ENCODE results near the gene GATA2.

GATA2 gene

GRCh38 chr3:128501431-128501830 is 8.4 kb upstream of the GATA2 start:
- DNase-seq: no peak

- no peak for DNase-seq
Observed at GRCh38 chr3:128500556-128500955, 7.6 kb upstream of the GATA2 start.

- DNase-seq: no peak
Observed at GRCh38 chr3:128499724-128500275, 6.8 kb upstream of the GATA2 start.

DNA sequence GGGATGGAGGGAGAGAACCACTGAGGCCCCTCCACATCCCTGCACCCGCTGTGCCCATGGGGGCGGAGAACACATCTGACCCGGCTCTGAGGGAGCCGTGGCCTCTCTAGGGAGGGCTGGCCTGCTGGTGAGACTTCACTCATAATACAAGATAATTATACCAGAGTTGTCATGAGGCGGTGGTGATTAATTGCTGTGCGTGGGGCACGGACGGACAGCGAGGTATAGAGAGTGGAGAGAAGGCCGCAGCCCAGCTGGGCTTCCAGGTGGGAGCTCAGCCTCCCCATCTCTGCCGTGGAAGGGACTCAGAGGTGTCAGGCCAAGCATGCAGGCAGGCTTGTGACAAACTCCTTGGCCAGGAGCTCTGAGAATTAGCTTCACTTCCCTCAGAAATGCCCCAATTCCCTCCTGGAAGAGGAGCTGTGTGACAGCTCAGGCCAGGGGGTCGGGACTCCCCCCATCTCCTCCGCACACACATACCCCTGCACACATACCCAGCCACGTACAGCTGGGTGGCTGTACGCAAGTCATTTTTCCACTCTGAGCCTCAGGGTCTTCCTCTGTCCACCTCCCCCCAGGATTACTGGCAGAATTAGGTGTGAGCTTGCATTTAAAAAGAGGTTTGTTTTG is 6.0 kb upstream of the GATA2 start:
- no peak for DNase-seq

DNA sequence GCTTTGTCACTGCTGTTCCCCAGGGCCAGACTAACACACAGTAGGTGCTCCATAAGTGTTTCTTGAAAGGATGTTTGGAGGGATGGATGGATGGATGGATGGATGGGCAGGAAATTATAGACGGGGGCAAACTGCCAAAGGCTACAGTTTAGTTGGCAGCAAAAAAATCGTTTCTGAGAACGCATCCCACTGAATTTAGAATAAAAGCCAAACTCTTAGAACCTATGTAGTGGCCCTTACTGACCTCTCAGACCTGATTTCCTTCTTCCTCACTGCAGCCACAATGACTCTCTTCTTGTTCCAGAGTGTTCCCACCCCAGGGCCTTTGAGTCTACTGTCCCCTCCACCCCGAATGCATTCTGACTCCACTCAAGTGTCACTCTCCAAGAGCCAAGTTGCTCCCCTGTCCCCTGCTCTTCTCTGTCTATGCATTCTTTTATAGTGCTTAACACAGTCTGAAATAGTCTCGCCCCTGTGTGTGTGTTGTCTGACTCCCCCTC is 5.2 kb upstream of the GATA2 start:
- no peak for DNase-seq

DNA sequence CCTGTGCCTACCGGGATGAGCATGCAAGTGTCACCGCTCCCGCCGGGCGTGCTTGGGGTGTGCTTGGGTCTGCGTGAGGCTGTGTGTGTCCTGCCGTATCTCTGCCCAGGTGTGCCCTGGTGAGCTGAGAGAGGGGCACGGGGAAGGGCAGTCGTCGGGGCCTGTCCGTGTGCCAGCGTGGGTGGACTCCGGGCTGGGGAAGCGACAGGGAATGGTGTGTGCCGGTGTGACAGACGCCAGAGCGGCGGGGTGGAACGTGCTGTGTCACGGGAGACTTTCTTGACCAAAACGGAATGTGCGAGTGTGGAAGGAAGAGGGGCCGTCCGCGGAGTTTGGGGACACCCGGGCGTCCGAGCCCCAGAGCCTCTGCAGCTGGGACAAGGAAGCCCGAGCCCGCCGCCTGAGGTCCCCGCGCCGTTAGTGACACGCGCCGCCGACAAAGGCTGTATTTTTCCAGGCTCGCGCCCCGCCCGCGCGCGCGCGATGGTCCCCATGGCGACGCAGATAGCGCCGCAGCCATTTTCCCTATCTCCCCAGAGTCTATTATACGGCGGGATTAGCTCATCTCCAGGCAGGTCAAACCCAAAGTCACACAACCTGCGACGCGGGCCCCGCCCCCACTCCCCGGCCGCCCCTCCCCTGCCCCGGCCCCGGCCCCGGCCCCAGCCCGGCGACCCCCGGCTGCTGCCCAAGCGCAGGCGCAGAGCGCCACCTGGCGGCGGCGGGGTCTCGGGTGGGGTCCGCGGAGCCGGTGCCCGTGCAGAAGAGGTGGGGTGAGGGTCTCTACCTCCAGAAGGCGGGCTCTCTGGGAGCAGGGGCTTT is 4.5 kb upstream of the GATA2 start:
- peak; percentile 58 for DNase-seq

DNA sequence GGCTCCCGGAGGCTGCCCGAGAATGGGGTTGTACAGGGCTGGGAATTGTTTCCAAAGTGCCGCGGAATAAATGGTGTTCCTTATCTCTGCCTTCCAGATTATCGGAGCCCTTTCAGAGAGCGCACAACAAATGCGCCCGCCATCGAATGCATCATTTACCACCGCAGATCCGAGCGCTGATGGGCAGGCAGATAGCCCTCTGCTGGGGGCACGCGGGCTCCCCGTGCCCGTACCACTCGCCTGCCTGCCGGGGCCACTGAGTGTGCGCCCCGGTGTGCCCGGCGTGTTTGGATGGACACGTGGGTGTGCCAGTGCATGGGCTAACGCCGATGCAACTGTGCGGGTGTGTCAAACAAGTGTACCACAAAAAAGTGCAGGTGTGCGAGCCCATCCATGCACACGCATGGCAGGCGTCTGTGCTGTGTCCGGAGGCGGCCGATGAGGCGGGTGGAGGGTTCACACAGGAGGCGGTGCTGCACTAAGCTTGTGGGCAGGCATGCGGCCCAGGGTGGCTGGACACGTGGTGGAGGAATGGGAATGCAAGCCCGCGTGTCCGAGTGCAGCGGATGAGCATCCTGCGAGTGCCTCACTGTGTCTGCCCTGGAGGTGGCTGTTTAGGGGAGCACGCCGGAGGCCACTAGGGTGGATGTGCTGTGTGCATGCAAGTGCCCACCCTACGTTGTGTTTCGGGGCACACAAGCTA is 3.8 kb upstream of the GATA2 start:
- no peak for DNase-seq

- DNase-seq: no peak
Observed at GRCh38 chr3:128496019-128496601, 3.1 kb upstream of the GATA2 start.

DNA sequence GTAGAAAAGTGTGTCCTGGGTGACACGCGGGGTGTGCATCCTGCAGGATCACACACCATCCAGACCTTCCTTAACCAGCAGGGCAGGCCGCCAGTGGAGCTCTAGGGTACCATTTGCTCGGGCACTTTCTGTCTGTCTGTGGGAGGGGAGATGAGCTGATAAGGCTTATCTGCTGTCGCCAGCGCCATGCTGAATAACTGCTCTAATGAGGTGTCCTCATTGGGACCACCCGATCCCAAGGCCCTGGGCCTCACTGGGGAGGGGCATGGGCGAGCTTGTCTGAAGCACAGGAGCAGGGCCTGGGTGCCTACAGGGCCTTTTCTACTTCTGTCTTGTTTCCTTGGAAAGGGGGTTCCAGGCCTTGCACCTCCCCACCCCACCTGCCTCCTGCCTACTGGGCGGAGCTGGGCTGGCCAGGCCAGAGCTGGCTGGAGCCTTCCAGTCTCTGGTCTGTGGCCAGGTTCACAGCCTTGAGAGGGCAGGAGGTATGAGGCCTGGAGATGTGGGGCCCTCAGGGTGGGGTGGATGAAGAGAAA is 2.5 kb upstream of the GATA2 start:
- no peak for DNase-seq

DNA sequence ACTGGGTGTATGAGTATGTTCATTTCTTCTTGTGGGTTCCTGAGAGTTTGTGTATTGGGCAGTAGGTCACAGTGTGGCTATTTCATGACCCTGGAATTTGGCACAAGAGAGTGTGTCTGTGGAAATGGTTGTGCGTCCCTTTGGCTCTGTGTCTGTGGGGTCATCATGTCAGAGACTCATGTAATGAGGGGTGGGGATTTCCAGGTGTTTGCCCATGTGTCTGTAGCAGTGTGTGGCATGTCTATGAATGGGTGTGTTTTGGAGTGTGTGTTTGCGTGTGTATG is 1.3 kb upstream of the GATA2 start:
- no peak for DNase-seq

DNA sequence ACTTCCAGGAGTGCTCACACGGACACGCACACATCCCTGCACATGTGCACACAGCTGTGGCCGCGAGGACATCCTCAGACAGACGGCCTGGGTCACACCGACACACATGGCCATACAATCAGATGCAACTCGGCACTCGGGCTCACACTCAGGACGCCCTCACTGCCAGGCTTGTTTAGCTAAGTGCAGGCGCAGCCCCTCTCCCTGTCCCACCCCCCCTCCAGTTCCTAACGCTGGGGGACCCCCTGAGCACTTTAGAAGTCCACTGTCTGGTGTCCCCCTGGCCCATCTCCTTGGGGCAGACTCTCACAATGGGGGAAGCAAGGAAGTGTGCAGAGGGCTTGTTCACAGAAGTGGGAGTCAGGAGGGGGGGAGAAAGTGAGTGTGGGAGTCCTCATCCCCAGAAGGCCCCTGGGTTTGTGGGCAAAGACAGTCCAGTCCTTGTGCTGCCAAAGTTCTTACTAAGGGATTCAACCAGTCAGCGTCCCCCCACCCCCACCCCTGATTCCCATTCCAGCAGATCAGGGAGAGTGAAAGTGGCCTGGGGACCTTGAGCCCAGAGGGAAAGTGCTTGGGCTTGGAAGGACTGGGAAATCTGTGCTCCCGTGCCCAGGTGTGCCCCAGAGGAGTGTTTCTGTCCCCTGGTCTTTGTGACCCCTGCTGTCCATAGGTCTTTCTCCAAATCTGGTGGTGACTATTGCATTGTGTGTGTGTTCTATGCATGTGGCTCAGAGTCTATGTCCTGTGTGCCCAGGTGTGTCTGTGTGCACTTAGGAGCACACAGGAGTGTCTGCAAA is 767 bp upstream of the GATA2 start:
- no peak for DNase-seq

- no peak for DNase-seq
Observed at GRCh38 chr3:128491941-128492670, 895 bp downstream of the GATA2 start.

- no peak for DNase-seq
Observed at GRCh38 chr3:128491691-128491940, 1.4 kb downstream of the GATA2 start.

- DNase-seq: no peak
Observed at GRCh38 chr3:128490915-128491690, 1.9 kb downstream of the GATA2 start.

DNA sequence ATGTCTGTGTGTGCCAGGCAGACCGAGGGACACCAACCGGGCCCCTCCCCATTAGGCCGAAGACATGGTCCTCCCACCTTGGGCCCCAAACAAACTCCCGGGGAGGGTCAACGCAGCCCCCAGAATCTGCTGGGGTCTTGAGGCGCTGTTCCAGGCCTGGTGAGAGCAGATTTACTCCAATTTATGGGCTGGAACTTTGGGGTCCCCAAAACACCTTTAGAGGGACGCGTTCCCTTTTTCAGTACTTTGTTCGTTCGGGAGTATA is 2.4 kb downstream of the GATA2 start:
- no peak for DNase-seq

DNA sequence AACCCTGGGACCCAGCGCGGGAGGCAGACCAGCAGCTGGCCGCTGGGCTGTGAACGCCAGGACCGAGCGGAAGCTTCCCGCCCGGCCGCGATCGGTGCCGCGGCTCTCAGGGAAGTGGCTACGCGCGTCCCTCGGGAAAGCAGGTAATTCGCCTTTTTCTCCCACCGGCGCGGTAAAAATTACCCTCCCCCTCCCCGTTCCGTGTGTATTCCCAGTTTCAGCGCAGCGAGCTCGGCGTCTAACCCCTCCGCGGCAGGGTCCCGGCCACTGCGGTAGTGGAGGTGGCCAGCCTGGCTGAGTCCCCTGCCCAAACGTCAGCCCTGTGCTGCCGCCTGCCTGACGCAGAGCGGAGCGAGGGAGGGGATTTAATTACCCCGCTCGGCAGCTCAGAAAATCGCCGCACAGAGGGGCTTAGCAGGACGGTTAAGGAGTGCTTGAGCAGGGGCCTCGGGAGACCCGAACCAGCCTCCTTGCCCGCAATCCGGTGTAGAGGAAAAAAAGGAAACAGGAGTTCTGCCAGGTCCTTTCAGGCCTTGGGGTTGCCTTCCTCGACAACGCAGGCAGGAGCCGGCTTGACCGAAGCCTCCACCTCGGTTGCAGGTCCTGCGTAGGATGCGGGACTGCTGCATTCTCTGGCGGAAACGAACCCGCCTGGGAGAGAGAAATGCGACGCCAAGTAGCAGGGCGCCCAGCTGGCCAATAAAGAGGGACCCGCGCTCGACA is 2.9 kb downstream of the GATA2 start:
- no peak for DNase-seq

- DNase-seq: no peak
Observed at GRCh38 chr3:128489674-128489926, 3.4 kb downstream of the GATA2 start.

DNA sequence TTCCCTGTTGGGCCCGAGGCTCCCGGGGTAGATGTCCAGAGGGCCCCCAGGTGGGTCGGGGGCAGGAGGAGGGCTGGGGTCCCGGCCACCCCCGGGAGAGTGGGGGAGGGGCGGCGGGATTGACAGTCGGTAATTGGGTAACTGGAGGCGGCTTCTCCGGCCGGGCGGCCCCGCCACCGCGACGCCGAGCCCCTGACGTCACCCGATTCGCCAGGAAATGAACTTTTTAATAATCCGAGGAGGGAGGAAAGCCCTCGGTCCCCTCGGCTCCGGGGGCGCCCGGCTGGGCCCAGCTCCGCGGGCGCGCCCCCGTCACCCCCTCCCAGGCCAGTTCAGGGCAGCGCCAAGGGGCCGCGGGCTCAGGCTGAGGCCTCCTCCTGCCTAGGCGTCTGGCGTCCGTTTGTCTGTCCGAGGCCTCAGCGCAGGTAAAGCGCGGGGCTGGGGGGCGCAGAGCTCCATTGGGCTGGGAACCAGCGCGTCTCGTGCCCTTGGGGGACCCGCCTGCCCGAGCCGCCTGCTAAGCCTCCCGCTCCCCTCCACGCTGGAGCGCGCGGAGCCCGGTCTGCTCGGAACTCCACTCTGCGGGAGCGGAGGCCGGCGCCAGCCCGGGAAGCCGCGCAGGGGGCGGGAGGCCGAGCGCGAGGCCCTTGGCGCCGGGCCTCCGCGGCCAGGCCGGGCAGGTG is 3.9 kb downstream of the GATA2 start:
- no peak for DNase-seq

DNA sequence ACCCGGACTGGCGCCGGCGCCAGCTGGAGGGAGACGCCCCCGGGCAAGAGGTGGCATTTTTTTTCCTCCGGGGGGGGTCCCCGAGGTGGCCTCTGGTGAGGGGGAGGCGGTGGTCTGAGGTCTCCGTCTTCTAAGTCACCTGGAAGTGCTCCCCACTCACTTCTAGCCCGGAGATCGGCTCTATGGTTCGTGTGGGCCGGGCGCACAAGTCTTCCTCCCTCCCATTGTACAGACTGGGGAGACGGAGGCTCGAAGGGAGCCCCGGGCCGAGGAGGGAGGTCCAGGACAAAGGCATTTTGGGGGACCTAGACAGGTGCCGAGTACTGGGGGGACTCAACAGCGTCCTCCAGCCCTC is 4.4 kb downstream of the GATA2 start:
- DNase-seq: no peak
